CD4-positive, alpha-beta T cell treated with Interferon gamma for 1 hour (primary cell): ENCODE results near the gene ENAH.

Experiments
- DNase-seq: peaks from one replicate; pipeline ENCODE4 v3.0.0-alpha.2; 2020

ENAH gene

DNA sequence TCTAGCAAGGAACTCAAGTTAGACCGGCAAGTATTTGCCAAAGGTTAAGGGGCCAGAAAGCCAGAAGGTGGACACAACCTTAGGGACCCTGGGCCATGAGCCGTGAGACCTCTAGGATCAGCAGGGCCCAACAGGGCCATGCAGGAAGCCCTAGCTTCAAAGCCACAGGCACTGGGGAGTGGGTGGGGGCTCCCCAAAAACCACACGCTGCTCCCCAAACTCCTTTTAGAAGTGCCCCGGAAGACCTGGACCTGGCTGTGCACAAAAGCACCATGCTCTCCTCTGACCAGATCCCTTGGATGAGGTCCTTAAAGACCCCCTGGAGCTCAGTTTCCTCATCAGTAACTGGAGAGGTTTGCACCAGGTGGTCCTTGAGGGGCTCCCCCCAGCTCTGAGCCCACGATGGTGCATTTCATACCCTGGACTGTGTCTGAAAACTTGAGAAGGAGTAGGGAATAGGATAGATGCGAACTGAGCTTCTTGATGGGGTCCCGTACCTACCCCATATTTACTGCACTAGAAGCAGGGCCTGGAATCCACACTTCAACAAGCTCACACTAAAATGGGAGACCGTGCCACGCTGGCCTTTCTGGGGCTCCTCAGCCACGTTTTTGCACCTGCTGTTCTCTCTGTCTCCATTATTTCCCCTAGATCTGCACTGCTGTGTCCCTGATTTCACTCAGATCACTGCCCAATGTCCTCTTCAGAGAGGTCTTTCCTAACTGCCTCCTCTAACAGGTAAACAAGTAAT is 184.5 kb downstream of the ENAH start:
- DNase-seq = no peak

GRCh38 chr1:225467193-225468020 is 185.5 kb downstream of the ENAH start:
- peak; percentile 85 for DNase-seq

- DNase-seq = no peak
These were observed 186.1 kb downstream of the ENAH start for GRCh38 chr1:225466848-225467192.

DNA sequence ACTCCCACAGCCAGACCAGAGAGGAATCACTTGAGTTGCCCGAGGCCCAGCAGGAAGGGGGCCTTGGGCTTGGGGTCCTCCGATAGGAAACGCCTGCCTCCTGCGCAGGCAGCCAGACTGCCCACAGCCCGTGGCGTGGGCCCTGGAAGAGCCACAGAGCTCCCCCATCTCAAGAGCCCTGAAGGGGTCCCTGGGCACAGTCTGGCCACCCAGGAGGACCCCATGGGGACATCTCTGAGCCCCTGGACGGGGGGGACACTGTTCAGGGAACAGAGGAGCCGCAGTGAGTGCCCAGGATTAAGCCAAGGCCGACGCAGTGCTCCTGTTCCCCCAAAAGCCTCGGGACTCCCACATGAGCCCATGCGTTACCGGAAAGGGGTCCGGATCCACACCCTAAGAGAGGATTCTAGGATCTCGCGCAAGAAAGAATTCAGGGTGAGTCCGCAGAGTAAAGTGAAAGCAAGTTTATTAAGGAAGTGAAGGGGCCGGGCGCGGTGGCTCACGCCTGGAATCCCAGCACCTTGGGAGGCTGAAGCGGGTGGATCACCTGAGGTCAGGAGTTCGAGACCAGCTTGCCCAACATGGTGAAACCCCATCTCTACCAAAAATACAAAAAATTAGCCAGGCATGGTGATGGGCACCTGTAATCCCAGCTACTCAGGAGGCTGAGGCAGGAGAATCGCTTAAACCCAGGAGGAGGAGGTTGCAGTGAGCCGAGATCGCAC is 187.0 kb downstream of the ENAH start:
- no peak for DNase-seq

DNA sequence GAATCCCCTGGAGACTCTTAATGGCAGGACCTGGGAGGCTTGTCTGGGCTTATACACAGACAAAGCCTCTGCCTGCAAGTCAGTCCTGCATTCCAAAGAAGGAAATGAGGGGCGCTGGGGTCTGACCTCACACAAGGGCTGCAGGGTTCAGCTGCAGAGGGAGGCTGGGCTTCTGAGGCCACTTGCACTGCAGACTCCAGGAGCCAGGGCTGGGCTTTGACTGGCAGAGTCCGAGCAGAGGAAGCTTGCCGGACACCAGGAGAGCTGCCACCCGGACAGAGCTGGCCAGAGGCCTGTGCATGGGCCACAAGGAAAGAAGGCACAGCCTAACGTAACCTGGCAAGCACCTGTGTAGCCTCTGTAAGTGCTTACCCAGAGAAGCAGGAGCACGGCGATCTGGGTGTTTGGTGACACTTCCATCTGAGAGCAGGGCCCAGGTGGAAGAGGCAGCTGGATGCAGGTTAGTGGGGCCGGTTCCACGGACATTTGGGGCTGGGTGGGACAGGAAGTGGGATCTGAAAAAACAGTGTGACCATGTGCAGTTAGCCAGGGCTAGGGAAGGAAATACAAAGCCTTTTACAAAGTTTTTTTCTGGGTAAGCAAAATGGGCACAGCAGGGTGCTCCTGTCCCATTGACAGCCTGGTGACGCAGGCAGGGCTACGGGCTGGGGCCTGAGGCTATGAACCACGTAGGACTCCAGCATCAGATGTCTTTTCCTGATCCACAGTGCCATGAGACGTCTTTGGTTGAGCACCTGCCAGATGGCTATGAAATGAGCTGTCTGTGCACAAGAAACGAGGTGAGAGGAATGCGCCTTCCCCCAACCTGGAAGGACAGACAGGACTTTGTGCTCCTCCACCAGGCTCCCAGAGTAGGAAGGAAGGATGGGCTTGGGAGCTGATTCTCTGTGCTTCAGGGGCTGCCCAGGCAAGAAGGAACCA is 187.8 kb downstream of the ENAH start:
- no peak for DNase-seq

GRCh38 chr1:225462714-225463574 is 190.0 kb downstream of the ENAH start:
- no peak for DNase-seq

DNA sequence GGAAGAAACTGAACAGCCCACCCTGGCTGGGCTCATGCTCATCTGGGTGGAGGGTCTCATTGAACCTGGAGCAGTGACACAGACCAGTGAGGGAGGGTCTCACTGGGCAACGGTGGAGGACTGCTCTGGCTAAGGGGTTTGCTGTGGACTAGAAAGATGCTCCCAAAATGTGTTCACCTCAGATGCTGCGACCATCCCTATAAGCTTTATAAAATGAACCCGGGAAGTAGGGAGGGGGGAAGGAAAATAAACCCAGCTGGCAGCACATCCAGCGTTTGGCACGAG is 190.6 kb downstream of the ENAH start:
- DNase-seq = no peak

- DNase-seq = no peak
These were observed 191.1 kb downstream of the ENAH start for GRCh38 chr1:225461533-225462428.

DNA sequence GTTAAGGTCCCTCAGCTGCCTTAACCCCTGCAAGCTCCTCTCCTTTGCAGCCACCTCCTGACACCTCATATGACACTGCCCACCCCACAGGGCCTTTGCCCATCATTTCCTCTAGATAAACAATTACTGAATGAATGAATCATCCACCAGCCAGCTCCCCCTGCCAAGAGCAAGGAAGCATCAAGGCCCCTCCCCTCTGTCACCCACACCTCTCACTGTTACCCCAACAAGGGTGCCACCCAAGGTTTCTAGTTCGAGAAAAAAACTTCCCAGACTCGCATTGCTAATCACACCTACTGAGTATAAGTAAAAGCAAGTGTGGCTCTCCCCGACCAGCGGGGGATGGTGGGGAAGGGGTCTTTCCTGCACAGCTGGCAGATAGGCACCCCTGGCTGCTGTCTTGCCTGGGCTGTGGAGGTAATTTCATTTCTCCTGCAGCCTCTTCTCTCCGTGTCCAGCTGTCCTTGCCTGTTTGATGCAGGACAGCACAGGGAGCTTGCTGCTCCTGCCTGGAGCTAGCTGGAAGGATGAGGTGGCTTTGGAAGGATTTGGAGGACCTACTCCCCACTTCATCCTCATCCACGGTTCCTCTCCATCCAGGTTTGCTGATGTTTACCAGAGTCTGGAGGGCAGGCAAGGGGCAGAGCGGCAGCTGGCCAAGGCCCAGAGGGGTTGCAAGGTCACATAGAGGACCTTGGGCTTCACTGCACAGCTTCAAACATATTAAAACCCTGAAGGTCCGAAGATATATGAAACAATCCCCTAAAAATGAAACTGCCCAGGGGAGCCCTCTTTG is 192.0 kb downstream of the ENAH start:
- peak; percentile 61 for DNase-seq

GRCh38 chr1:225460021-225460736 is 192.7 kb downstream of the ENAH start:
- DNase-seq = no peak

- no peak for DNase-seq
These were observed 194.7 kb downstream of the ENAH start for GRCh38 chr1:225458222-225458631.

DNA sequence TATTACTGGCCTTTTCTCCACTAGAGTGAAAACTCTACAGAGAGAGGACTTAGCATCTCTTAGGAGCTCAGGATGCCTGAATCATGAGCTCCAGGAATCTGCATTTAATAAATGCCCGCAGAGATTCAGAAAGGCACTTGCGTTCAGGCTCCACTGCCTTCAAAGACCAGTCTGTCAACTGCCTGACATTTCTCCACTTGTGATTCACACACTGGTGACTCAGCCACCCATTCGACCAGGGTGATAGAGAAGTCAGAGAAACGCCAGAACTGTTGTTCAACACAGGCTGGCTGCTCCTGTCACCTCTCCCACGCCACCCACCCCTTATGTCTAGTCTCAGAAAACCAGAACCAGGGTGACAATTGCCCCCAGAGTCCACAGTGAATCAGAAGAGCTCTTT is 198.2 kb downstream of the ENAH start:
- DNase-seq = peak; percentile 66

DNA sequence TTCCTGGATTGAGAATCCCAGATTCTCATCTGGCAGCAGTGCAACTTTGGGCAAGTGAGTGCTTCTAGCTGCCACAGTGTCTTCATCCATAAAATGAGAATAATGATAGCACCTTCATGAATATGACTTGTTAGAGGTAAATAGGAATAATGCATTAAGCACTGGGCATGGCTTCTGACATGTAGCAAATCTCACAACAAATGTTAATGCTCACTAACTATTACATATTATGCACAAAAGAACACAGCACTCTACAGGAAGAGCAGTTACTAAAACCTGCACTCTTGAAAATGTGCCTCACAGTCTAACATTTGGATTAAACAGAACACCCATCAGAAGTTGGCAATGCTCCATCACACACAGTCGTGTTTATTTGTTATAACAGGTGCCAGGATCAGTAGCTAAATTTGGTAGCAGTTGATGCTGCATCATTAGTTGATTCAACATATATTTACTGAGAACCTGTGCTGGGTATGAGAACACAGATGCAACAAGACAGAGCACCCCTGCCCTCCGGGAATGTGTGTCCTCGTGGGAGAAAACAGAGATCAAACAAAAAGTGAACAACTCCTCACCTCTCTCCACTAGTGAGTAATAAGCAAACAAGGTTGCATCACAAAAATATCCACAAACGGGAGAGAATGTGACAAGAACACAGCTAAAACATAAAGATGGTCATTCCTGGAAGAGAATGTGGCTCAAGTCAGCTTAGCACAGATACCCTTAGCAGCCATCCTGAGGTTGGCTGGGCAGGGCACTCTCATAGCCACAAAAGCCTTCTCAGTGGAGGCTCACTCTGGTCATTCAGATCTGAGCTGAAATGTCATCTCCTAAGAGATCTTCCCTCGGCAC is 198.9 kb downstream of the ENAH start:
- no peak for DNase-seq

DNA sequence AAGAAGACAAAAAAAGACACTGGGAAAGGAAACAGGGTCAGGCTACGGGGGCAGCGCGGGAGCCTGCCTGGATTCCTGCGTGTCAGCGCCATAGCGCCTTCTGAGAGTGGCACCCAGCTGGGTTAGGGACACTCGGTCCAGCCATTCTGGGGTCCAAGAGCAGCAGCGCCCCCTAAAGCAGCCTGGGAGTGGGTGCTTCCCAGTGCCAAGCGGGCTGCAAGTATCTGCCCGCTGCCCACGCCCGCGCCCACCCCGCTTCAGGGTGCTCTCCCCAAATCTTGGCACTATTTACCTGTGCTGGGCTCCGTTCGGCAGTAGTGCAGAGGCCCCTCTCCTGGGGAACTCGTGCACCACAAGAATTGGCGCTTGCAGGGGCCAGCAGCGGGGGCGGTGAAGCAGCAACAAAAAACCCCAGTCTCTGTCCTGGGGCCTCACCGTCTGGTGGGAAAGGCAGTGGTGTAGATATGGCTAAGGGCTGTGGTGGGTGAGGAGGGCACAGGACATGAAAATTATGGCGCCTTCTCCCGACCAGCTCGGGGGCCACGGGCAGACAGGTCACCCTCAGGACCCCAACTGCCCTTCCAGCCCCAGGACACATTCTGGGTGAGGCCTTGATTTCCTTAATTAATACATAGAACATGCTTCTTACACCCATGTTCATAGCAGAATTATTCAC is 200.9 kb downstream of the ENAH start:
- DNase-seq = no peak

GRCh38 chr1:225451340-225451739 is 201.6 kb downstream of the ENAH start:
- DNase-seq = no peak

DNA sequence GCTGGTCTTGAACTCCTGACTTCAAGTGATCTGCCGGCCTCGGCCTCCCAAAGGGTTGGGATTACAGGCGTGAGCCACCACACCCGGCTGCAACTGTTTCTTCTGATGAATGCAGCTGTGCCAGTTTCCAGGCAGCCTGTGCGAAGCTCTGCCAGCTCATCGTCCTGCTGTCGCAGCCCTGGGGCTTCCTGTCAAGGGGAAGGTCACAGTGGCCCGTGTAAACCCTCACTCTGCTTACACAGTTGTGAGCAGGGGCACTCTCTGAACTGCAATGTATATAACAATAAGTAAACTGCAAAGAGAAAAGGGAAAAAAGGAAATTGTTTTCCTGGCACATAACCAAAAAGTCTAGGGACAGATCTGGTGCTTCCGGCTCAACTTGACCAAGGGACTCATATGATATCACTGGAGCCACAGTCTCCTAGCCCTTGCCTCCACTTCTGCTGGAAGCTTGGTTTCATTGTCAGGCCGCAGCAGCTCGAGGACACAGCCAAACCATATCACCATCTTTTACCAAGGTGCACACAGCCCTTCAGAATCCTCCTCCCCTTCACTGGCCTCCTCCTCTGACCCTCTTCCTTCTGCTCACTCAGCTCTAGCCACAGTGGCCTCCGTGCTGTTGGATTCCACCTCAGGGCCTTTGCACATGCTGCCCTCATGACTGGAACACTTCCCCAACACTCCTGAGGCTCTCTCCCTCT is 202.3 kb downstream of the ENAH start:
- peak; percentile 51 for DNase-seq

DNA sequence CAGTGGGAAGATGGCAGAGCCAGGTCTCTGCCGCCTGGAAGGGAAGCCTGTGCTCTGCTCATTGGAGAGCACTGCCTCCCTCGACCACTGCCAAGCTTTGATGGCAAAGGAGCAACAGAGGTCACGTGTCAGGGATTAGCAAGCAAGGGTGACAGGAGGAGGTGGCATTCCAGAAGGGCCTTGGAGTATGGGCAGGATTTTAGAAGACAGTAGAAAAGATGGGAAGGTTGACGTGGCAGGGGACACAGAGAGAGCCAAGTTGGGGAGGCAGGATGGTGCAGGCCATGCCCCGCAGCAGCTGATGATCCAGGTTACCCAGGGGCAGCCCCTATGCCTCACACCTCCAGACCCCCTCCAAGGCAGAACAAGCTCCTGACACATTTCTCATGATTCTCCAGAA is 203.1 kb downstream of the ENAH start:
- no peak for DNase-seq
